K562 (cell line): Measurements from ENCODE around the gene SHANK1. TPM values are rescaled to one million over a fixed set of nuclear protein-coding genes. Genes with fewer than 3 reads are reported as not detected.

Experiments
- ATAC-seq: fragments of 200-7000 bp; cut with Tn5 transposase; 3 replicates; pipeline ENCODE4 v1.9.1; 2020; ENCODE audit warnings: moderate library complexity
- BruUV-seq: library from RNA; stranded (reverse); fragments of 400-500 nt; replicated peaks from 2 replicates; lab custom pipeline; 2021; lab: Mats Ljungman, UMichigan
- CTCF ChIA-PET: fragments of 300-600 bp; formaldehyde crosslinking; extraction: SDS; loops from one replicate; lab custom pipeline; 2021; ENCODE audit warnings: low intra/inter-chr PET ratio; lab: Yijun Ruan, JAX
- POLR2A ChIA-PET: fragments of 300-600, 350-650 bp; sonication (Branson Sonifier 250); formaldehyde crosslinking; extraction: SDS; loops from one replicate; lab custom pipeline; 2021; ENCODE audit warnings: antibody characterized with exemption, inconsistent platforms; lab: Yijun Ruan, JAX
- DNase-seq, 4 experiments: peaks; one replicate each; pipeline versions ENCODE4 v3.0.0 to v3.0.0-alpha.2; 2011 to 2018; ENCODE audit warnings: low spot score in 3 of 4, mixed read lengths in 3 of 4; ENCODE audit errors: extremely low read depth in 1 of 4
- FAIRE-seq: peaks from 2 replicates; lab custom pipeline; 2011; peaks lifted over from hg19 to GRCh38; lab: Jason Lieb, UNC
- H2AFZ ChIP-seq: 2 replicates; pipeline ENCODE4 v1.6.0; 2011; ENCODE audit warnings: low read depth, low read length, control low read depth, inconsistent platforms
- H3K27ac ChIP-seq: fragments of 200-600 bp; 3 replicates; pipeline ENCODE4 v1.8.0; 2011; ENCODE audit warnings: low read depth, mild to moderate bottlenecking, control low read depth, inconsistent platforms, low read length, moderate library complexity, mixed read lengths; ENCODE audit errors: extremely low read depth
- H3K27me3 ChIP-seq, 2 experiments: fragments of 300-600 bp in 1 of 2; 2 replicates in 1 of 2; 3 replicates in 1 of 2; pipeline versions ENCODE4 v1.6.0 to v1.8.0; 2011; ENCODE audit warnings: inconsistent platforms in 2 of 2, low read length in 2 of 2, mild to moderate bottlenecking in 1 of 2, mixed read lengths in 1 of 2, moderate library complexity in 1 of 2; ENCODE audit not compliant: control insufficient read depth in 2 of 2, insufficient read depth in 2 of 2
- H3K36me3 ChIP-seq: fragments of 300-600 bp; 3 replicates; pipeline ENCODE4 v1.8.0; 2011; ENCODE audit warnings: mild to moderate bottlenecking, low read length, inconsistent platforms; ENCODE audit not compliant: control insufficient read depth, insufficient read depth
- H3K4me1 ChIP-seq, 2 experiments: fragments of 200-600 bp in 1 of 2; replicated peaks in 1 of 2; 2 replicates in 1 of 2; 3 replicates in 1 of 2; pipeline versions ENCODE4 v1.5.1 to v1.8.0; 2011; ENCODE audit warnings: inconsistent platforms in 2 of 2, low read length in 2 of 2, mild to moderate bottlenecking in 1 of 2, mixed read lengths in 1 of 2, moderate library complexity in 1 of 2; ENCODE audit not compliant: control insufficient read depth in 2 of 2, insufficient read depth in 2 of 2
- H3K4me2 ChIP-seq: 2 replicates; pipeline ENCODE4 v1.6.1; 2011; ENCODE audit warnings: low read length, control low read depth, inconsistent platforms, mixed read lengths; ENCODE audit not compliant: insufficient read depth
- H3K4me3 ChIP-seq: fragments of 200-600 bp; sonication (generic), shearing (Covaris generic); 2 replicates; pipeline ENCODE4 v1.5.1; 2016; ENCODE audit warnings: control low read depth, inconsistent platforms
- H3K79me2 ChIP-seq: fragments of 200-600 bp; 3 replicates; pipeline ENCODE4 v1.8.0; 2011; ENCODE audit warnings: low read length, inconsistent platforms; ENCODE audit not compliant: control insufficient read depth, insufficient read depth
- H3K9ac ChIP-seq, 2 experiments: 2 replicates each; pipeline versions ENCODE4 v1.6.0 to v1.6.1; 2011; ENCODE audit warnings: low read depth in 2 of 2, low read length in 2 of 2, control low read depth in 1 of 2, inconsistent platforms in 1 of 2, mild to moderate bottlenecking in 1 of 2, mixed read lengths in 1 of 2; ENCODE audit not compliant: insufficient read depth in 1 of 2
- H3K9me1 ChIP-seq: one replicate; pipeline ENCODE4 v1.6.0; 2011; ENCODE audit warnings: inconsistent platforms, mild to moderate bottlenecking, low read length, moderate library complexity; ENCODE audit not compliant: control insufficient read depth, insufficient read depth
- H3K9me3 ChIP-seq: replicated peaks from 2 replicates; pipeline ENCODE4 v1.5.1; 2011; ENCODE audit warnings: low read depth, low read length, inconsistent platforms; ENCODE audit not compliant: control insufficient read depth, insufficient read depth
- H4K20me1 ChIP-seq: replicated peaks from 2 replicates; pipeline ENCODE4 v1.6.1; 2011; ENCODE audit warnings: low read length, inconsistent platforms, mixed read lengths; ENCODE audit not compliant: control insufficient read depth, insufficient read depth
- CHD2 ChIP-seq: IDR thresholded peaks from 2 replicates; pipeline ENCODE4 v1.6.1; 2011; ENCODE audit warnings: low read depth, low read length
- FOXA1 ChIP-seq: fragments of 450-650 bp; IDR thresholded peaks from 2 replicates; pipeline ENCODE4 v1.6.1; 2016; ENCODE audit warnings: mild to moderate bottlenecking, borderline replicate concordance
- HDAC3 ChIP-seq: fragments of 450-650 bp; IDR thresholded peaks from 2 replicates; pipeline ENCODE4 v1.6.1; 2018; ENCODE audit warnings: borderline replicate concordance, mild to moderate bottlenecking, moderate library complexity; ENCODE audit not compliant: partially characterized antibody
- MXI1 ChIP-seq: IDR thresholded peaks from 2 replicates; pipeline ENCODE4 v1.6.1; 2011; ENCODE audit warnings: low read depth, mild to moderate bottlenecking, improper control_type of control experiment, low read length
- NR2C1 ChIP-seq, 2 experiments: fragments of 450-650 bp; IDR thresholded peaks; 2 replicates each; pipeline ENCODE4 v1.6.1; 2017; ENCODE audit warnings: mild to moderate bottlenecking in 2 of 2, antibody characterized with exemption in 1 of 2, inconsistent platforms in 1 of 2, missing compliant biosample characterization in 1 of 2, missing genetic modification characterization in 1 of 2
- NR2C2 ChIP-seq, 2 experiments: fragments of 200-800 bp in 1 of 2; sonication (Bioruptor generic) in 1 of 2; sonication (generic) in 1 of 2; formaldehyde crosslinking in 1 of 2; IDR thresholded peaks; 2 replicates each; pipeline versions ENCODE4 v1.6.1 to v1.8.0; 2016 to 2022; ENCODE audit warnings: mild to moderate bottlenecking in 1 of 2, missing compliant biosample characterization in 1 of 2, missing genetic modification characterization in 1 of 2, missing genetic modification reagents in 1 of 2
- NUFIP1 ChIP-seq: fragments of 450-650 bp; IDR thresholded peaks from 2 replicates; pipeline ENCODE4 v1.6.1; 2018; ENCODE audit not compliant: partially characterized antibody
- RBM34 ChIP-seq: fragments of 200-400 bp; formaldehyde crosslinking; IDR thresholded peaks from 2 replicates; pipeline ENCODE4 v1.6.1; 2018; ENCODE audit warnings: low read length, borderline replicate concordance; ENCODE audit not compliant: insufficient read depth
- ZNF232 ChIP-seq: sonication (generic); formaldehyde crosslinking; IDR thresholded peaks from 2 replicates; pipeline ENCODE4 v1.8.0; 2022; ENCODE audit warnings: mild to moderate bottlenecking, missing genetic modification reagents
- ZNF717 ChIP-seq: fragments of 250-450 bp; sonication (Bioruptor Pico); IDR thresholded peaks from 2 replicates; pipeline ENCODE4 v1.5.0; 2021
- WGBS: fragments of 100-300 bp; shearing (Covaris generic); methylation state at CpG from one replicate; pipeline ENCODE4 v1.1.6; 2016; ENCODE audit warnings: low coverage, mixed read lengths; ENCODE audit not compliant: insufficient coverage; ENCODE audit errors: missing lambda C conversion rate; 5-methylcytosine and 5-hydroxymethylcytosine counted together
- in situ Hi-C: fragments of 300-500 bp; cut with MboI; formaldehyde crosslinking; loops from 4 replicates; pipeline ENCODE4 v1.15.0; 2018; ENCODE audit warnings: inconsistent platforms, mixed read lengths
- intact Hi-C: fragments of 100-400 bp; cut with micrococcal nuclease; formaldehyde crosslinking; loops from 2 replicates; pipeline ENCODE4 v1.14.2; 2022
- polyA plus RNA-seq, 8 experiments: library from polyadenylated mRNA; depleted of rRNA in 4 of 8; stranded (reverse) in 5 of 8; unstranded in 3 of 8; fragments of >200 nt; fragmentation: Nextera tagmentation in 2 of 8; fragmentation: Illumina TruSeq in 1 of 8; extraction: Ambion mirVana in 2 of 8; extraction: Trizol in 1 of 8; gene quantifications; 2 replicates each; pipeline versions ENCODE4 v1.2.1 to v1.2.3, GENCODE V29; 2011 to 2014; ENCODE audit warnings: inconsistent platforms in 1 of 8, missing spikeins in 1 of 8
- total RNA-seq, 7 experiments: library from RNA; depleted of rRNA in 6 of 7; stranded (reverse); fragments of >200 nt in 6 of 7; fragmentation: Illumina TruSeq in 2 of 7; extraction: Trizol in 2 of 7; gene quantifications; 2 replicates each; pipeline versions ENCODE4 v1.2.1 to v1.2.3, GENCODE V29; 2011 to 2021; ENCODE audit warnings: low replicate concordance in 1 of 7
- TF ChIP-seq, protein P1 (sequence below): IDR thresholded peaks from 2 replicates; pipeline ENCODE4 v1.6.1; 2011; ENCODE audit warnings: borderline replicate concordance, low read depth, mild to moderate bottlenecking, moderate library complexity, low read length; ENCODE audit not compliant: insufficient read depth, poor library complexity, severe bottlenecking
- TF ChIP-seq, protein P2 (sequence below): sonication (generic); IDR thresholded peaks from 2 replicates; pipeline ENCODE4 v1.6.1; 2016
- TF ChIP-seq, protein P3 (sequence below): sonication (generic); formaldehyde crosslinking; IDR thresholded peaks from 2 replicates; pipeline ENCODE4 v1.8.0; 2022; ENCODE audit warnings: mild to moderate bottlenecking, missing genetic modification reagents
- TF ChIP-seq, protein P4 (sequence below), 2 experiments: IDR thresholded peaks; 2 replicates each; pipeline ENCODE4 v1.6.1; 2011; ENCODE audit warnings: borderline replicate concordance in 1 of 2, control low read depth in 1 of 2, low read depth in 1 of 2, low read length in 1 of 2, mild to moderate bottlenecking in 1 of 2, mixed read lengths in 1 of 2, moderate library complexity in 1 of 2; ENCODE audit not compliant: insufficient read depth in 1 of 2, insufficient read length in 1 of 2, poor library complexity in 1 of 2, severe bottlenecking in 1 of 2; ENCODE audit errors: extremely low read depth in 1 of 2

SHANK1 gene
- total and polyA plus RNA-seq, 9 of the 15 experiments (the other 6 are each of a cell fraction or from before 2014, with no cell fraction given), result 0.33 to 1.3 (median 0.55) TPM; not detected in 2

DNA sequence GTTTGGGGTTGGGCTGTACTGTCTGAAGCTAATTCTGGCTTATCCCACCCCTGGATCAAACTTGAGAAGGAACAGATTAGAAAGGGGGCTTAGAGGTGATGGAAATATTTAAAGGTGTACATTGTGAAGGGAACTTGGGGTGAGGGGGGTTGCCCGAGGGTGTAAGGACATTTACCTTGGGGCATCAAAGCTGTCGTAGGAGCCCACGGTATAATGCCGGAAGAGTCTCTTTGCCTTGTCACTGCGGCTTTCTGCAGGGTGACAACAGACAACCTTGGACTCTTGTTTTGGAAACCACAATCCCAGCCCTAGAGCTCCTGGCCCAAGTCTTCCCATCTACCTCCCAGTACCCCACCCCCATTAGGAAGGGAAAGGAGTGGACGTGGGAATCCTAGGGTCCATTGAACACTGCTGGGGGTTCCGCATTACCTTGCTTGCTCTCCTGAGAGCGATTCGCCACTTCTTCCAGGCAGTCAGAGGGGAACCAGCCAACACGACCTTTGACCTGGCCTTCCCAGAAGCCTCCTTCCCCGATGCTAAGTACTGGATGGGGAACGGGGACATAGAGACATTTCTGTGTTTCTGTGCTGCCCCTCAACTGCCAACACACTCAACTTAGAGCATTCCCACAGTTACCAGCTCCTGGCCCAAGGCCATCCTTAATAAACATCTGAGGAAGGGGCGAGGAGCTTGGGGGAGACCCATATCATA lies 22.0 kb downstream of the SHANK1 start:
- DNase-seq (no peak), FAIRE-seq (no peak), ATAC-seq (no peak)
- ChIA-PET POLR2A (interaction anchor here (0.5 to 1.0 kb wide), 2 partner anchors 8 to 98 kb away, joined by 3 to 4 read pairs; no protein-coding TSS in a partner anchor), CTCF (no interaction called here)
- in situ Hi-C loops (no loop called here), intact Hi-C loops (no loop called here)
- BruUV-seq, result no TSS peak
- no peak overlapping the region for H3K27ac ChIP-seq
- 8% methylated on average over 13 of the region's 13 CpGs for WGBS
- no peak overlapping the region for H3K4me2 ChIP-seq
- TF ChIP-seq HDAC3, result no peak
- no peak for TF ChIP-seq CHD2
- no peak for TF ChIP-seq RBM34
- TF ChIP-seq, protein P1, sequence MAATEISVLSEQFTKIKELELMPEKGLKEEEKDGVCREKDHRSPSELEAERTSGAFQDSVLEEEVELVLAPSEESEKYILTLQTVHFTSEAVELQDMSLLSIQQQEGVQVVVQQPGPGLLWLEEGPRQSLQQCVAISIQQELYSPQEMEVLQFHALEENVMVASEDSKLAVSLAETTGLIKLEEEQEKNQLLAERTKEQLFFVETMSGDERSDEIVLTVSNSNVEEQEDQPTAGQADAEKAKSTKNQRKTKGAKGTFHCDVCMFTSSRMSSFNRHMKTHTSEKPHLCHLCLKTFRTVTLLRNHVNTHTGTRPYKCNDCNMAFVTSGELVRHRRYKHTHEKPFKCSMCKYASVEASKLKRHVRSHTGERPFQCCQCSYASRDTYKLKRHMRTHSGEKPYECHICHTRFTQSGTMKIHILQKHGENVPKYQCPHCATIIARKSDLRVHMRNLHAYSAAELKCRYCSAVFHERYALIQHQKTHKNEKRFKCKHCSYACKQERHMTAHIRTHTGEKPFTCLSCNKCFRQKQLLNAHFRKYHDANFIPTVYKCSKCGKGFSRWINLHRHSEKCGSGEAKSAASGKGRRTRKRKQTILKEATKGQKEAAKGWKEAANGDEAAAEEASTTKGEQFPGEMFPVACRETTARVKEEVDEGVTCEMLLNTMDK, result no peak
- TF ChIP-seq FOXA1, result no peak
- TF ChIP-seq ZNF717 (CRISPR knock-in tag), result no peak
- no peak for TF ChIP-seq ZNF232
- TF ChIP-seq NR2C1 (IDR thresholded peaks at IDR 0.05), result 0 out of 2 replicates have a peak, but pooled peaks have one; percentile 50
- TF ChIP-seq NR2C1 (tag; IDR thresholded peaks at IDR 0.05), result peak; percentile 73
- TF ChIP-seq MXI1, result no peak
- TF ChIP-seq, protein P2, sequence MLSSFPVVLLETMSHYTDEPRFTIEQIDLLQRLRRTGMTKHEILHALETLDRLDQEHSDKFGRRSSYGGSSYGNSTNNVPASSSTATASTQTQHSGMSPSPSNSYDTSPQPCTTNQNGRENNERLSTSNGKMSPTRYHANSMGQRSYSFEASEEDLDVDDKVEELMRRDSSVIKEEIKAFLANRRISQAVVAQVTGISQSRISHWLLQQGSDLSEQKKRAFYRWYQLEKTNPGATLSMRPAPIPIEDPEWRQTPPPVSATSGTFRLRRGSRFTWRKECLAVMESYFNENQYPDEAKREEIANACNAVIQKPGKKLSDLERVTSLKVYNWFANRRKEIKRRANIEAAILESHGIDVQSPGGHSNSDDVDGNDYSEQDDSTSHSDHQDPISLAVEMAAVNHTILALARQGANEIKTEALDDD, result no peak
- no peak for TF ChIP-seq NUFIP1
- TF ChIP-seq, protein P3, sequence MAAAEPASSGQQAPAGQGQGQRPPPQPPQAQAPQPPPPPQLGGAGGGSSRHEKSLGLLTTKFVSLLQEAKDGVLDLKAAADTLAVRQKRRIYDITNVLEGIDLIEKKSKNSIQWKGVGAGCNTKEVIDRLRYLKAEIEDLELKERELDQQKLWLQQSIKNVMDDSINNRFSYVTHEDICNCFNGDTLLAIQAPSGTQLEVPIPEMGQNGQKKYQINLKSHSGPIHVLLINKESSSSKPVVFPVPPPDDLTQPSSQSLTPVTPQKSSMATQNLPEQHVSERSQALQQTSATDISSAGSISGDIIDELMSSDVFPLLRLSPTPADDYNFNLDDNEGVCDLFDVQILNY, result no peak
- no peak for TF ChIP-seq NR2C2 (CRISPR knock-in tag; IDR thresholded peaks at IDR 0.05)
- TF ChIP-seq NR2C2 (tag; IDR thresholded peaks at IDR 0.05), result peak; percentile 65
- TF ChIP-seq, protein P4, sequence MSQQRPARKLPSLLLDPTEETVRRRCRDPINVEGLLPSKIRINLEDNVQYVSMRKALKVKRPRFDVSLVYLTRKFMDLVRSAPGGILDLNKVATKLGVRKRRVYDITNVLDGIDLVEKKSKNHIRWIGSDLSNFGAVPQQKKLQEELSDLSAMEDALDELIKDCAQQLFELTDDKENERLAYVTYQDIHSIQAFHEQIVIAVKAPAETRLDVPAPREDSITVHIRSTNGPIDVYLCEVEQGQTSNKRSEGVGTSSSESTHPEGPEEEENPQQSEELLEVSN (IDR thresholded peaks at IDR 0.05; ENCODE audit: borderline replicate concordance in 1 of 2, extremely low read depth in 1 of 2, insufficient read depth in 1 of 2, insufficient read length in 1 of 2, low read depth in 1 of 2, low read length in 1 of 2, poor library complexity in 1 of 2, severe bottlenecking in 1 of 2), result no peak
- H4K20me1 ChIP-seq, result peaks cover 9% of the 10 kb centered on the region
- no peak overlapping the region for H2AFZ ChIP-seq
- H3K9ac ChIP-seq, result no peak overlapping the region
- H3K4me3 ChIP-seq, result no peak overlapping the region
- H3K36me3 ChIP-seq, result no peaks in the 10 kb centered on the region
- H3K9me1 ChIP-seq, result no peaks in the 10 kb centered on the region
- H3K79me2 ChIP-seq, result no peaks in the 10 kb centered on the region
- H3K9me3 ChIP-seq, result no peaks in the 10 kb centered on the region
- peaks cover 20 to 68% of the 10 kb centered on the region in 2 experiments; a peak in 4 of 5 replicates for H3K27me3 ChIP-seq
- H3K4me1 ChIP-seq, result peaks cover 0 to 24% of the 10 kb centered on the region in 2 experiments; a peak in 2 of 5 replicates
